BLaER1 (cell line): Measurements from ENCODE around the gene TTLL11.
A peak's percentile ranks its signal among the peaks of the same experiment; 100 is the strongest.

Experiments used
- H3K27ac ChIP-seq: shearing (Covaris generic); formaldehyde crosslinking; 2 replicates; pipeline ENCODE4 v1.8.1; 2022
- H3K27me3 ChIP-seq: shearing (Covaris generic); formaldehyde crosslinking; 2 replicates; pipeline ENCODE4 v1.8.1; 2022
- H3K36me3 ChIP-seq: shearing (Covaris generic); formaldehyde crosslinking; 2 replicates; pipeline ENCODE4 v1.8.1; 2022
- H3K4me1 ChIP-seq: shearing (Covaris generic); formaldehyde crosslinking; 2 replicates; pipeline ENCODE4 v1.8.1; 2022
- H3K4me2 ChIP-seq: shearing (Covaris generic); formaldehyde crosslinking; 2 replicates; pipeline ENCODE4 v1.8.1; 2022
- H3K4me3 ChIP-seq: shearing (Covaris generic); formaldehyde crosslinking; 2 replicates; pipeline ENCODE4 v1.8.1; 2022
- H3K9ac ChIP-seq: shearing (Covaris generic); formaldehyde crosslinking; 2 replicates; pipeline ENCODE4 v1.8.1; 2022
- H3K9me3 ChIP-seq: shearing (Covaris generic); formaldehyde crosslinking; 2 replicates; pipeline ENCODE4 v1.8.1; 2022
- H4K20me1 ChIP-seq: shearing (Covaris generic); formaldehyde crosslinking; 2 replicates; pipeline ENCODE4 v1.8.1; 2022
- Cebpa-rat ChIP-seq: shearing (Covaris generic); IDR thresholded peaks from 2 replicates; pipeline ENCODE4 v1.8.1; 2022

TTLL11 gene

DNA sequence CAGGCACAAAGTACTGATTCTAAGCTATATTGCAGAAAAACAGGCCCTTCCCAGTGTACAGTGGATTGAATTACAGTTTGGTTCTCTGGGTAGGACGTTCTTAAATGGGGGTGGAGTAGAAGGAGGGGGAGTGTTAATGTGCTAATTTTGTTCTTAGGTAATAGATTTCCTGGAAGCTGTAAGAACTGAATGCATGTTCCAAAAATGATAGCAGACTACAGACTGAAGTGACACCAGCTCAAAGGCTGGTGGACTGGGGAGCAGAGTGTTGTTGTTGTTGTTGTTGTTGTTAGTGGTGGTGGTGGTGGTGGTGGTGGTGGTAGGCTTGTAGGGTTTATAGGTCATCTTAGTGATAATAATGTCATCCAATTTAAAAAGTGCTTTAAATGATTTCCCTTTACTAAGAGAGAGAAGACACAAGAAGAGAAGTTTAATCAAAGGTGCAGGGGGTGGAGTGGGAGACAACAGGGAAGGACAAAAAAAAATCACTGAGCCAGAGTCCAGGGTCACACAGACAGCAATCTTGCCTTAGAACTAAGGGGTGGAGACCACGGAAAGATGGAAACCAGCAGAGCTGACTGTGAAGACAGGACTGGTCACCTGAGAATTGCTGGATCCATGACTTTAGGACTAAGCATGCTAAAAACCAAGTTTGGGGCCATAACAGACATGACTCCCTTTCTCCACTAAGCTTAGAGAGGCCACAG, 27.0 kb downstream of the TTLL11 start:
- peaks cover 29% of the 10 kb centered on the region; the same call in 1 of the 2 replicates for H4K20me1 ChIP-seq
- 0 out of 2 replicates have a peak, but pooled peaks cover 4% of the 10 kb centered on the region for H3K36me3 ChIP-seq
- no peak overlapping the region for H3K4me3 ChIP-seq
- no peaks in the 10 kb centered on the region for H3K27me3 ChIP-seq
- 0 out of 2 replicates have a peak, but pooled peaks cover 6% of the 10 kb centered on the region for H3K9me3 ChIP-seq
- no peak overlapping the region for H3K9ac ChIP-seq
- no peak for TF ChIP-seq Cebpa-rat
- peaks cover 5% of the 10 kb centered on the region for H3K4me1 ChIP-seq
- H3K27ac ChIP-seq: no peak overlapping the region
- no peak overlapping the region for H3K4me2 ChIP-seq

DNA sequence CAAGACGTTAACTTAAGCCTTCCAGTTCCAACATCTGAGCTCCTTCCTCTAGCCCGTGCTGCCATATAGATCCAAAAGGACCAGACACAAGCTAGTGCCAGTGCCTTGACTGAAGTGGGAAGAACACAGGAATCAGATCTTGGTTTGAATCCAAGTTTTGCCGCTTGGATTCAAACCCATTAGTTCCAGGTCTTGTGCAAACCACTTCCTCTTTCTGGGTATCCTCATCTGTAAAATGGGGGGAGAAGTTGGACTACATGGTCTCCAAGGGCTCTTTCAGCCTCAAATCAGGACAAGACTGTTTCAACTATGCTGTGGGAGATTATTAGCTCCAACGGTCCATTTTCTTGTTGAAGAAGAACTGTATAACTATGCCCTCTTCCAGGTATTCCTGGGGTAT, 32.6 kb downstream of the TTLL11 start:
- no peak for TF ChIP-seq Cebpa-rat
- Histone ChIP-seq H3K4me2 (no peak overlapping the region), H3K4me3 (no peak overlapping the region), H3K27me3 (no peaks in the 10 kb centered on the region), H3K4me1 (peaks cover 5% of the 10 kb centered on the region), H4K20me1 (peaks cover 59% of the 10 kb centered on the region), H3K9me3 (no peaks in the 10 kb centered on the region), H3K36me3 (no peaks in the 10 kb centered on the region), H3K27ac (no peak overlapping the region), H3K9ac (no peak overlapping the region)

DNA sequence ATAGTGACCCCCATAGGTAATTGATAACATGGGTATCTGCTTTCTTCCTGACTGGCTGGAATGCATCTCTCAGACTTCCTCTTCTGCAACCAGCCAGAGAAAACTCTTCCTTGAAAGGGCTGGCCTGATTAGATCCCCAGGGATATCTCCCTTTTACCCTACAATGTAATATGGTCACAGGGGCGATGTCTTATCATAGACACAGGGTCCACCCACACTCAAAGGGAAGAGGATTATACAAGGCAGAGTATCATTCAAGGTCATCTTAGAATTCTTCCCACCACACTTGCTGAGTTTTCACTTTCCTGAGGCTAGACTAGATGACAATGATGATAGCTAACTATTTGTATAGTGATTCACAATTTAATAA, 33.2 kb downstream of the TTLL11 start:
- H4K20me1 ChIP-seq: peaks cover 62% of the 10 kb centered on the region
- H3K36me3 ChIP-seq: no peaks in the 10 kb centered on the region
- H3K4me2 ChIP-seq: no peak overlapping the region
- no peak overlapping the region for H3K27ac ChIP-seq
- no peak overlapping the region for H3K4me3 ChIP-seq
- H3K27me3 ChIP-seq: no peaks in the 10 kb centered on the region
- no peak for TF ChIP-seq Cebpa-rat
- no peak overlapping the region for H3K9ac ChIP-seq
- H3K4me1 ChIP-seq: peaks cover 5% of the 10 kb centered on the region
- no peaks in the 10 kb centered on the region for H3K9me3 ChIP-seq

DNA sequence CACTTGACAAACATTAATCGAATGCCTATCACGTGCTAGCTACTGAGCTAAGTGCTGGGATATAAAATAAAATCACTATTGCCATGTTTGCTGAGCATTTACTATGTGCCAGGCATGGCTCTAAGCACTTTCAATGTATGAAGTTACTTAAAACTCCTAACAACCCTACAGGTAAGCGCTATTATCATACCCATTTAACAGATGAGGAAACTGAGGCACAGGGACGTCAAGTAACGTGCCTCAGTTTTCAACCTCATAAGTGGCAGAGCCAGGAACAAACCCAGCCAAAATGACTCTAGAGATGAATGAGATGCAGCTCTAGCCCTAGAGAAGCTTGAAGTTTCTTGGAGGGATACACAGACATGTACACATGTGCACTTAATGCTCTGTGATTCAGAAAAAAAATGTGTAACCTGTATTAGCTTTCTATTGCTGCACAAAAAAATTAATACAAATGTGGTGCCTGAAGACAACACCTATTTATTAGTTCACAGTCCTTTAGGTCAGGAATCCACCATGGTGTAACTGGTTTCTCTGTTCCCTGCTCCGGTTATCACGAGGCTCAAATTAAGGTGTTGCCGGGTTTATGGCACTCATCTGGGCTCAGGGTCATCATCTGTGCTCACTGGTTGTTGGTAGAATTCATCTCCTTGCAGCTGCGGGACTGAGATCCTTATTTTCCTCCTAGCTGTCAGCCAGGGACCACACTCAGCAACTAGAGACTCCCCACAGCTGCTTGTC, 33.7 kb downstream of the TTLL11 start:
- Histone ChIP-seq H3K36me3 (no peaks in the 10 kb centered on the region), H3K9ac (no peak overlapping the region), H4K20me1 (peaks cover 60% of the 10 kb centered on the region), H3K4me1 (peaks cover 5% of the 10 kb centered on the region), H3K27ac (no peak overlapping the region), H3K4me2 (no peak overlapping the region), H3K9me3 (no peaks in the 10 kb centered on the region), H3K4me3 (no peak overlapping the region), H3K27me3 (no peaks in the 10 kb centered on the region)
- no peak for TF ChIP-seq Cebpa-rat

DNA sequence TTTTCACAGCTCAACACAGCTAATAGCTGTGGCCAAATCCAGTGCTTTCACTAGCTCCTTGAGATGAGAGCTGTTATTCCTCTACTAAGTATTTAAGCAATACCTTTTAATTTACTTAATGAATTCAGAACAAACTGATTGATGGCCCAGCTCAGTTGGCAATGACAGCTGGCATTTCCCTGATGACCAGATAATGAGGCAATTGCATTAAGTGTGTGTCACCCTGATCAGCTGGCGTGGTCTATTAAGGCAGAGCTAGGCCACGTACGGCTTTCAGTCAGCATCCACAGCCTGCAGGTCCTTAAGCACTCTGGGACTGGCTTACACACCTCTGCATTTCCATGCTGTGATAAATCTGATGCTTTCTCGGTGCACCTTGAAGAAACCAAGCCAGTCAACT, 34.4 kb downstream of the TTLL11 start:
- Histone ChIP-seq H3K27me3 (no peaks in the 10 kb centered on the region), H4K20me1 (peaks cover 57% of the 10 kb centered on the region), H3K4me2 (no peak overlapping the region), H3K4me1 (peaks cover 5% of the 10 kb centered on the region), H3K9ac (no peak overlapping the region), H3K36me3 (no peaks in the 10 kb centered on the region), H3K27ac (no peak overlapping the region), H3K4me3 (no peak overlapping the region), H3K9me3 (no peaks in the 10 kb centered on the region)
- no peak for TF ChIP-seq Cebpa-rat

DNA sequence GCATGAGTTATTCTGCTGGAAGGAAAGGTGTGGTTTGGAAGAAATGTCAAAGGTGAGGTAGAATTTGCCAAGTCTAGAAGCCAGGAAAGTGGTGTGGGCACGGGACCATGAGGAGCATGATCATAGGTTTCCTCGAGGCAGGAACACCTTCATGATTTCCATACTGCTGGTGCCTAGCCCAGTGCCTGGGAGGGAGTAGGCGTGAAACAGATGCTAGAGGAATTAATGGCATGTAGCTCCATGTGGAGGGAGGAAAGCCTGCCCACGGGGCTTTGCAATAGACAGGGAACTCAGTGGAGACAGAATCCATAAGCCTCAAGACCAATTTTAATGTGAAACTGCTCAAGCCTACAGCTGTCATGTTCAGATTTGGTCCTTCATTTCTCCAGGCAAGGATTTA, 35.1 kb downstream of the TTLL11 start:
- no peak for TF ChIP-seq Cebpa-rat
- Histone ChIP-seq H3K4me1 (peaks cover 12% of the 10 kb centered on the region), H3K27me3 (no peaks in the 10 kb centered on the region), H3K27ac (no peak overlapping the region), H3K9me3 (no peaks in the 10 kb centered on the region), H3K4me2 (no peak overlapping the region), H4K20me1 (peaks cover 64% of the 10 kb centered on the region), H3K4me3 (no peak overlapping the region), H3K9ac (no peak overlapping the region), H3K36me3 (no peaks in the 10 kb centered on the region)

DNA sequence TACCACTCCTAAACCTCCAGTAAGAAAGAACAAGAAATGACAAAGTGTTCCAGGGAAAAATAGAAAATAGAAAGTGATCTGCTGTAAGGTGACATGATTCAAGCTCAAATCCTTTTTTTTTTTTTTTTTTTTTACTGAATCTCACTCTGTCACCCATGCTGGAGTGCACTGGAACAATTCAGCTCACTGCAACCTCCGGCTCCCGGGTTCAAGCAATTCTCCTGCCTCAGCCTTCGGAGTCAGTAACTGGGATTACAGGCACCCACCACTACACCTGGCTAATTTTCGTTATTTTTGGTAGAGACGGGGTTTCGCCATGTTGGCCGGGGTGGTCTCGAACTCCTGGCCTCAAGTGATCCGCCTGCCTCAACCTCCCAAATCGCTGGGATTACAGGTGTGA, 35.9 kb downstream of the TTLL11 start:
- H3K9me3 ChIP-seq: no peaks in the 10 kb centered on the region
- TF ChIP-seq Cebpa-rat: no peak
- no peaks in the 10 kb centered on the region for H3K27me3 ChIP-seq
- no peak overlapping the region for H3K4me3 ChIP-seq
- no peak overlapping the region for H3K9ac ChIP-seq
- H4K20me1 ChIP-seq: peaks cover 72% of the 10 kb centered on the region
- no peak overlapping the region for H3K4me2 ChIP-seq
- no peaks in the 10 kb centered on the region for H3K36me3 ChIP-seq
- peaks cover 15% of the 10 kb centered on the region for H3K4me1 ChIP-seq
- no peak overlapping the region for H3K27ac ChIP-seq

DNA sequence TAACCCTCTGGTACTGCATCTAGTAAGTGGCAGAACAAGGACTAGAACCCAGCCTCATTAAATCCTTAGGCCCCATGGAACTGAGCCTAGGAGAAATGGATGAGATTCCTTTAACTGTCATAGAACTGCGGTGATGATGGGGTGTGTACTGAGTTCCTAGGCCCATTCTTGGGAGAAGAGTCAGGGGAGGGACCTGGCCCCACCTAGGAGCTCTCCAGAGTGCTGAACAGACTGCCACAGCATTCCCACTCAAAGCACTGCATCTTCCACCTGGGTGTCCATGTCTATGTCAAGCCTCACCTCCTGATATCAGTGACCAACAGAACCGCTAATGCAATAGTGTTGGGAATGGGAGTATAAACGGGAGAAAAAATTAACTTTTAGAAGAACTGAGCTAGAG, 36.6 kb downstream of the TTLL11 start:
- H3K27me3 ChIP-seq: no peaks in the 10 kb centered on the region
- H4K20me1 ChIP-seq: peaks cover 68% of the 10 kb centered on the region
- no peak overlapping the region for H3K4me3 ChIP-seq
- peaks cover 10% of the 10 kb centered on the region; the same call in 1 of the 2 replicates for H3K4me1 ChIP-seq
- no peak overlapping the region for H3K9ac ChIP-seq
- no peak for TF ChIP-seq Cebpa-rat
- no peaks in the 10 kb centered on the region for H3K36me3 ChIP-seq
- no peak overlapping the region for H3K4me2 ChIP-seq
- H3K9me3 ChIP-seq: no peaks in the 10 kb centered on the region
- H3K27ac ChIP-seq: no peak overlapping the region

DNA sequence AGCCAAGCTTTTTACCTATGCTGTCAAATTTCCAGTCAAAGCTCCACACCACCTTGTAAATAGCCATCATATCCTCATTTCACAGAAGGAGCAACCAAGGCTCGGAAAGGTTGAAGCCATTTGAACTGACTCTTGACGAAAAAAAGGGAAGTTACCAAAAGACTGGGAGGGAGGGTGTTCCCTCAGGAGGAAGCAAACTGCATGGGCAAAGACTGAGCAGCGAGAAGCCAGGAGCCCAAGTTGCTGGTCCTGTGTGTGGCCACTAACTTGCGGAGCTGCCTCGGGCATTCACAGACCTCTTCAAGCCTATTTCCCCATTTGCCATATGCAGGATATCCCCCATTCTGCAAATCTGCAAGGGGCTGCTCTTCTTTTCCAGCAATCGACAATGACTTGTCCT, 37.4 kb downstream of the TTLL11 start:
- 0 out of 2 replicates have a peak overlapping the region, but pooled peaks have one; percentile 7 for H3K4me2 ChIP-seq
- H3K9me3 ChIP-seq: no peaks in the 10 kb centered on the region
- peaks cover 10% of the 10 kb centered on the region; the same call in 1 of the 2 replicates for H3K4me1 ChIP-seq
- no peak for TF ChIP-seq Cebpa-rat
- H3K4me3 ChIP-seq: no peak overlapping the region
- no peaks in the 10 kb centered on the region for H3K27me3 ChIP-seq
- no peaks in the 10 kb centered on the region for H3K36me3 ChIP-seq
- H3K27ac ChIP-seq: no peak overlapping the region
- no peak overlapping the region for H3K9ac ChIP-seq
- peaks cover 68% of the 10 kb centered on the region for H4K20me1 ChIP-seq

DNA sequence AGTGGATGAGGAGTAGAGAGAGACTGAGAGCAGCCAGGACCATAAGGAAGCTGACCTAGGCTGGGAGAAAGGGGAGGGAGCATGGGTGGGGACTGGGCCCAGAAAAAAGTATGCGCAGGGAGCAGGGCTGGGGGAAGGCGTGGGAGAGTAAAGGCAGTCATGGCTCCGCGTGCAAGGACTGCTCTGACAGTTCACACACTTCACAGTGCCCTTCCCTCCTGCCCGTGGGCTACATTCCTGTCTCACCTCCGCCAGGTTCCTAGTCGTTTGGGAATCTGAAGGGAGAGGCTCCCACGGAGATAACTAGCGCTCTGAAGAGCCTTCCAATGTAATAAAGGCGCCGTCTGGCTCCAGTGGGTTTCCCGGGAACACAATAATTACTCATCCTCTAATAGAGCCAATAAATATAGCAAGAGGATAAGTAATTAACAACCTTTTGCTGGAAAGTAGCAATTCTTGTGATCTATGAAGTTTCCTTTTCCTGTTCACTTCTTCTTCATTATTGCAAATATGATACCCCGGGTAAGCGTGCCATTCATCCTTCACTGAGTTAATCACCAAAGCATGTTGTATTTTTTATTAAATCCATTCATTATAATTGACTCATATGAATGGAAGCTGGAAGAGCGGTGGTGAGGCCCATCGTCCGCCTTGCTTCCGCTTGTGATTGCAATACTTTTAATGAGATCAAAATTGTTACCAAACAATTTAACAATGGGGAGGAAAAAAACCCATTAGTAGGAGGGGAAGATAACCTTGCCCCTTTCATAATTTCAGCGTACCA, 39.3 kb downstream of the TTLL11 start:
- Histone ChIP-seq H3K4me2 (peak overlapping the region; percentile 41), H3K9ac (no peak overlapping the region), H3K27me3 (no peaks in the 10 kb centered on the region), H3K9me3 (no peaks in the 10 kb centered on the region), H3K4me3 (no peak overlapping the region), H4K20me1 (peaks cover 64% of the 10 kb centered on the region), H3K4me1 (peaks cover 17% of the 10 kb centered on the region), H3K36me3 (no peaks in the 10 kb centered on the region), H3K27ac (no peak overlapping the region)
- TF ChIP-seq Cebpa-rat: no peak
